ENCODE measurements around the gene HEATR5B. TPM values are rescaled to one million over a fixed set of nuclear protein-coding genes. Genes with fewer than 3 reads are reported as not detected.

HEATR5B gene
- total and polyA plus RNA-seq, 10 of the 15 experiments (the other 5 are each of a cell fraction or from before 2014, with no cell fraction given): 4.1 to 34.7 (median 17.7) TPM

DNA sequence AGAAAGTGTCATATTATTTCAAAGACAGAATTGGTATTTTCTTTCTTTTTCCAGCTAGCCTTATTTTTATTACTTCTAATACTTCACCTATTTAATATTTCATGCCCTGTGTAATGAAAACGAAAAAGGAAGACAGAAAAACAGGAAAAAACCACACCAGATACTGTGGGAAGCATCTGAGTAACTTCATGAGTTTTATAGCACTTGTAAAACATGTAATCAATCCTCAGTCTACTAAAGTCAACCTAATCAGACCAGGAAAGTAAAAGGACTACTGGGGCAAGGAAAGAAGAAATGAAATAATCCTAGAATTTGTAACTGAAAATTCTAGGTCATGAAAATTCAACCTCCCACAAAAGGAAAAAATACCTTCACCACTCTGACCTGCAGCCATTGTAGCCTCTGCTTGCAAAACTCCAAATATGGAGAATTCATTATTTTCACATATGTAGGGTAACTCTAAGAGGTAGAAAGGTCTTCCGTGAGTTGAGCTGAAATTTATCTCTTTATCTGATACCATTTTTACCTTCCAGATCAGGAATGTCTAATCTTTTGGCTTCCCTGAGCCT, 83.1 kb downstream of the HEATR5B start:
- BruUV-seq (replicated peaks): no TSS peak
- in situ Hi-C loops (cut with MboI): no loop called here
- DNase-seq (ENCODE audit: low read depth, low spot score): no peak
- Histone ChIP-seq H3K79me2 (ENCODE audit: control insufficient read depth, insufficient read depth, low read length) (no peaks in the 10 kb centered on the region), H3K27ac (ENCODE audit: control insufficient read depth, insufficient read depth) (no peak overlapping the region), H3K4me1 (ENCODE audit: control insufficient read depth, insufficient read depth, low read length) (peaks cover 16% of the 10 kb centered on the region), H2AFZ (ENCODE audit: control insufficient read depth, low read depth, low read length) (no peak overlapping the region), H3K9ac (ENCODE audit: control insufficient read depth, insufficient read depth, low read length) (no peak overlapping the region), H4K20me1 (ENCODE audit: control insufficient read depth, insufficient read depth) (no peaks in the 10 kb centered on the region), H3K27me3 (replicated peaks in 1 of 2; ENCODE audit: control insufficient read depth in 2 of 2, insufficient read depth in 2 of 2, low read length in 1 of 2) (no peaks in the 10 kb centered on the region), H3K9me3 (replicated peaks; ENCODE audit: control insufficient read depth, insufficient read depth, low read length) (no peaks in the 10 kb centered on the region), H3K36me3 (ENCODE audit: control insufficient read depth in 2 of 2, insufficient read depth in 2 of 2, low read length in 1 of 2) (peaks cover 1 to 15% of the 10 kb centered on the region in 2 experiments), H3K4me3 (no peak overlapping the region), H3K4me2 (ENCODE audit: control insufficient read depth, insufficient read depth) (no peak overlapping the region)
- RAD21 ChIA-PET (ENCODE audit: unreplicated experiment): interaction anchor here (0.8 kb wide), 1 partner anchor 182 kb away, joined by 3 read pairs; no protein-coding TSS in a partner anchor
- WGBS (ENCODE audit: insufficient coverage, insufficient replicate concordance, low lambda C conversion rate, missing lambda C conversion rate): 50% methylated on average over 2 of the region's 2 CpGs
- intact Hi-C loops (cut with micrococcal nuclease; ENCODE audit: unreplicated experiment): no loop called here
- no peak for FAIRE-seq
- no peak for ATAC-seq
- SMC1A ChIA-PET (ENCODE audit: uncharacterized antibody, unreplicated experiment): interaction anchor here (1.1 to 1.9 kb wide), 3 partner anchors 10 to 181 kb away, joined by 3 to 4 read pairs (median 4); no protein-coding TSS in a partner anchor
- CTCF ChIA-PET: interaction anchor here (1.0 to 1.5 kb wide), 3 partner anchors 25 to 216 kb away, joined by 3 to 5 read pairs (median 3); no protein-coding TSS in a partner anchor
- TF ChIP-seq NBN (IDR thresholded peaks at IDR 0.05) (no peak), KLF5 (IDR thresholded peaks at IDR 0.05; ENCODE audit: partially characterized antibody) (no peak), IKZF2 (IDR thresholded peaks at IDR 0.05) (no peak), ZNF207 (IDR thresholded peaks at IDR 0.05; ENCODE audit: borderline replicate concordance) (no peak), NR2F1 (conservative IDR thresholded peaks at IDR 0.05) (no peak), NFIC (IDR thresholded peaks at IDR 0.05; ENCODE audit: low read depth, low read length) (no peak), SUPT20H (IDR thresholded peaks at IDR 0.05; ENCODE audit: borderline replicate concordance, control insufficient read depth, low read depth, low read length) (no peak), PML (IDR thresholded peaks at IDR 0.05; ENCODE audit: low read length) (no peak), ZNF274 (IDR thresholded peaks at IDR 0.05; ENCODE audit: insufficient read depth, insufficient read length) (no peak), TCF7 (IDR thresholded peaks at IDR 0.05; ENCODE audit: borderline replicate concordance) (no peak), NFYB (IDR thresholded peaks at IDR 0.05; ENCODE audit: insufficient read depth, low read depth, low read length) (no peak)
- TF ChIP-seq, protein P1, sequence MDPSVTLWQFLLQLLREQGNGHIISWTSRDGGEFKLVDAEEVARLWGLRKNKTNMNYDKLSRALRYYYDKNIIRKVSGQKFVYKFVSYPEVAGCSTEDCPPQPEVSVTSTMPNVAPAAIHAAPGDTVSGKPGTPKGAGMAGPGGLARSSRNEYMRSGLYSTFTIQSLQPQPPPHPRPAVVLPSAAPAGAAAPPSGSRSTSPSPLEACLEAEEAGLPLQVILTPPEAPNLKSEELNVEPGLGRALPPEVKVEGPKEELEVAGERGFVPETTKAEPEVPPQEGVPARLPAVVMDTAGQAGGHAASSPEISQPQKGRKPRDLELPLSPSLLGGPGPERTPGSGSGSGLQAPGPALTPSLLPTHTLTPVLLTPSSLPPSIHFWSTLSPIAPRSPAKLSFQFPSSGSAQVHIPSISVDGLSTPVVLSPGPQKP (IDR thresholded peaks at IDR 0.05; ENCODE audit: low read depth, low read length): no peak
- TF ChIP-seq, protein P2, sequence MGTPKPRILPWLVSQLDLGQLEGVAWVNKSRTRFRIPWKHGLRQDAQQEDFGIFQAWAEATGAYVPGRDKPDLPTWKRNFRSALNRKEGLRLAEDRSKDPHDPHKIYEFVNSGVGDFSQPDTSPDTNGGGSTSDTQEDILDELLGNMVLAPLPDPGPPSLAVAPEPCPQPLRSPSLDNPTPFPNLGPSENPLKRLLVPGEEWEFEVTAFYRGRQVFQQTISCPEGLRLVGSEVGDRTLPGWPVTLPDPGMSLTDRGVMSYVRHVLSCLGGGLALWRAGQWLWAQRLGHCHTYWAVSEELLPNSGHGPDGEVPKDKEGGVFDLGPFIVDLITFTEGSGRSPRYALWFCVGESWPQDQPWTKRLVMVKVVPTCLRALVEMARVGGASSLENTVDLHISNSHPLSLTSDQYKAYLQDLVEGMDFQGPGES (IDR thresholded peaks at IDR 0.05): no peak
- TF ChIP-seq, protein P3, sequence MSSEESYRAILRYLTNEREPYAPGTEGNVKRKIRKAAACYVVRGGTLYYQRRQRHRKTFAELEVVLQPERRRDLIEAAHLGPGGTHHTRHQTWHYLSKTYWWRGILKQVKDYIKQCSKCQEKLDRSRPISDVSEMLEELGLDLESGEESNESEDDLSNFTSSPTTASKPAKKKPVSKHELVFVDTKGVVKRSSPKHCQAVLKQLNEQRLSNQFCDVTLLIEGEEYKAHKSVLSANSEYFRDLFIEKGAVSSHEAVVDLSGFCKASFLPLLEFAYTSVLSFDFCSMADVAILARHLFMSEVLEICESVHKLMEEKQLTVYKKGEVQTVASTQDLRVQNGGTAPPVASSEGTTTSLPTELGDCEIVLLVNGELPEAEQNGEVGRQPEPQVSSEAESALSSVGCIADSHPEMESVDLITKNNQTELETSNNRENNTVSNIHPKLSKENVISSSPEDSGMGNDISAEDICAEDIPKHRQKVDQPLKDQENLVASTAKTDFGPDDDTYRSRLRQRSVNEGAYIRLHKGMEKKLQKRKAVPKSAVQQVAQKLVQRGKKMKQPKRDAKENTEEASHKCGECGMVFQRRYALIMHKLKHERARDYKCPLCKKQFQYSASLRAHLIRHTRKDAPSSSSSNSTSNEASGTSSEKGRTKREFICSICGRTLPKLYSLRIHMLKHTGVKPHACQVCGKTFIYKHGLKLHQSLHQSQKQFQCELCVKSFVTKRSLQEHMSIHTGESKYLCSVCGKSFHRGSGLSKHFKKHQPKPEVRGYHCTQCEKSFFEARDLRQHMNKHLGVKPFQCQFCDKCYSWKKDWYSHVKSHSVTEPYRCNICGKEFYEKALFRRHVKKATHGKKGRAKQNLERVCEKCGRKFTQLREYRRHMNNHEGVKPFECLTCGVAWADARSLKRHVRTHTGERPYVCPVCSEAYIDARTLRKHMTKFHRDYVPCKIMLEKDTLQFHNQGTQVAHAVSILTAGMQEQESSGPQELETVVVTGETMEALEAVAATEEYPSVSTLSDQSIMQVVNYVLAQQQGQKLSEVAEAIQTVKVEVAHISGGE (CRISPR knock-in tag; IDR thresholded peaks at IDR 0.05): no peak
- POLR2A ChIA-PET: interaction anchor here (0.6 kb wide), 1 partner anchor 335 kb away, joined by 4 read pairs; no protein-coding TSS in a partner anchor

Measured in GM12878 (cell line).